ENCODE results near the gene USP22. TPM values are rescaled to one million over a fixed set of nuclear protein-coding genes. Genes with fewer than 3 reads are reported as not detected.
"Not testable (repeated sequence)": the region's sequence is repeated elsewhere in the genome, so short reads cannot be mapped to it uniquely, and the experiment has no call there.

USP22 gene
- total and polyA plus RNA-seq, 8 donors: 157 to 229 (median 202) TPM

- ATAC-seq (no peak), DNase-seq (no peak)
- intact Hi-C loops (cut with DNase I): no loop called here
- Histone ChIP-seq H3K36me3 (no peaks in the 10 kb centered on the region), H3K9me3 (no peaks in the 10 kb centered on the region), H3K4me3 (no peak overlapping the region), H3K4me1 (no peaks in the 10 kb centered on the region), H3K27me3 (no peaks in the 10 kb centered on the region), H3K27ac (no peak overlapping the region)
- TF ChIP-seq, protein P1, sequence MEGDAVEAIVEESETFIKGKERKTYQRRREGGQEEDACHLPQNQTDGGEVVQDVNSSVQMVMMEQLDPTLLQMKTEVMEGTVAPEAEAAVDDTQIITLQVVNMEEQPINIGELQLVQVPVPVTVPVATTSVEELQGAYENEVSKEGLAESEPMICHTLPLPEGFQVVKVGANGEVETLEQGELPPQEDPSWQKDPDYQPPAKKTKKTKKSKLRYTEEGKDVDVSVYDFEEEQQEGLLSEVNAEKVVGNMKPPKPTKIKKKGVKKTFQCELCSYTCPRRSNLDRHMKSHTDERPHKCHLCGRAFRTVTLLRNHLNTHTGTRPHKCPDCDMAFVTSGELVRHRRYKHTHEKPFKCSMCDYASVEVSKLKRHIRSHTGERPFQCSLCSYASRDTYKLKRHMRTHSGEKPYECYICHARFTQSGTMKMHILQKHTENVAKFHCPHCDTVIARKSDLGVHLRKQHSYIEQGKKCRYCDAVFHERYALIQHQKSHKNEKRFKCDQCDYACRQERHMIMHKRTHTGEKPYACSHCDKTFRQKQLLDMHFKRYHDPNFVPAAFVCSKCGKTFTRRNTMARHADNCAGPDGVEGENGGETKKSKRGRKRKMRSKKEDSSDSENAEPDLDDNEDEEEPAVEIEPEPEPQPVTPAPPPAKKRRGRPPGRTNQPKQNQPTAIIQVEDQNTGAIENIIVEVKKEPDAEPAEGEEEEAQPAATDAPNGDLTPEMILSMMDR (IDR thresholded peaks at IDR 0.05): no peak
These were observed 23.6 kb upstream of the USP22 start for GRCh38 chr17:21066394-21066793.

- H3K4me1 ChIP-seq: no peaks in the 10 kb centered on the region
- no peaks in the 10 kb centered on the region for H3K9me3 ChIP-seq
- H3K4me3 ChIP-seq: no peak overlapping the region
- H3K36me3 ChIP-seq: no peaks in the 10 kb centered on the region
- intact Hi-C loops (cut with DNase I): no loop called here
- TF ChIP-seq, protein P1 (IDR thresholded peaks at IDR 0.05): no peak
- ATAC-seq (no peak), DNase-seq (no peak)
- no peaks in the 10 kb centered on the region for H3K27me3 ChIP-seq
- H3K27ac ChIP-seq: no peak overlapping the region
These were observed 19.2 kb upstream of the USP22 start for GRCh38 chr17:21061971-21062526.

GRCh38 chr17:21061158-21061835 lies 18.5 kb upstream of the USP22 start:
- TF ChIP-seq, protein P1 (IDR thresholded peaks at IDR 0.05): no peak
- ATAC-seq: no peak
- no peaks in the 10 kb centered on the region for H3K9me3 ChIP-seq
- no peak overlapping the region for H3K4me3 ChIP-seq
- no peak for DNase-seq
- no peaks in the 10 kb centered on the region for H3K4me1 ChIP-seq
- H3K36me3 ChIP-seq: no peaks in the 10 kb centered on the region
- intact Hi-C loops (cut with DNase I): no loop called here
- no peaks in the 10 kb centered on the region for H3K27me3 ChIP-seq
- no peak overlapping the region for H3K27ac ChIP-seq

- Histone ChIP-seq H3K4me3 (no peak overlapping the region), H3K27me3 (no peaks in the 10 kb centered on the region), H3K4me1 (no peaks in the 10 kb centered on the region), H3K9me3 (no peaks in the 10 kb centered on the region), H3K27ac (no peak overlapping the region), H3K36me3 (no peaks in the 10 kb centered on the region)
- no peak for DNase-seq
- TF ChIP-seq, protein P1 (IDR thresholded peaks at IDR 0.05): no peak
- ATAC-seq: no peak
- intact Hi-C loops (cut with DNase I): no loop called here
These were observed 16.9 kb upstream of the USP22 start for GRCh38 chr17:21059761-21060160.

GRCh38 chr17:21058098-21058893 lies 15.5 kb upstream of the USP22 start:
- DNase-seq (no peak), ATAC-seq (no peak)
- H3K27ac ChIP-seq: no peak overlapping the region
- intact Hi-C loops (cut with DNase I): no loop called here
- TF ChIP-seq, protein P1 (IDR thresholded peaks at IDR 0.05): no peak
- no peak overlapping the region for H3K4me3 ChIP-seq
- no peaks in the 10 kb centered on the region for H3K27me3 ChIP-seq
- H3K4me1 ChIP-seq: no peaks in the 10 kb centered on the region
- no peaks in the 10 kb centered on the region for H3K9me3 ChIP-seq
- H3K36me3 ChIP-seq: no peaks in the 10 kb centered on the region

DNA sequence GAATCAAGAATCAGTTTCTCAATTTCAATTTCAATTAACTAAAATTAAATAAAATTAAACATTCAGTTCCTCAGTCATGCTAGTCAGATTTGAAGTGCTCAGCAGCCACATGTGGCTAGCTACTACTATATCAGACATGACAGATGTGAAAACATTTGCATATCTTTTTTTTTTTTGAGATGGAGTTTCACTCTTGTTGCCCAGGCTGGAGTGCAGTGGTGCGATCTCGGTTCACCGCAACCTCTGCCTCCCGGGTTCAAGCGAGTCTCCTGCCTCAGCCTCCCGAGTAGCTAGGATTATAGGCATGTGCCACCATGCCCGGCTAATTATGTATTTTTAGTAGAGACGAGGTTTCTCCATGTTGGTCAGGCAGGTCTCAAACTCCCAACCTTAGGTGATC lies 10.2 kb upstream of the USP22 start:
- H3K4me1 ChIP-seq; ATAC-seq; H3K36me3 ChIP-seq; H3K27me3 ChIP-seq; H3K27ac ChIP-seq; intact Hi-C loops (cut with DNase I); H3K4me3 ChIP-seq; DNase-seq; H3K9me3 ChIP-seq: not testable (repeated sequence)
